Panc1 (cell line): ENCODE results near the gene NCBP1. TPM values are rescaled to one million over a fixed set of nuclear protein-coding genes. Genes with fewer than 3 reads are reported as not detected.
"Not testable (repeated sequence)": the region's sequence is repeated elsewhere in the genome, so short reads cannot be mapped to it uniquely, and the experiment has no call there.

ENCODE experiments used
- ATAC-seq: fragments of 200-7000 bp; cut with Tn5 transposase; 2 replicates; pipeline ENCODE4 v1.9.1; 2020; ENCODE audit warnings: mild to moderate bottlenecking, moderate library complexity
- Bru-seq: library from RNA; stranded (reverse); fragments of 400-500 nt; gene quantifications from one replicate; lab custom pipeline; 2021; lab: Mats Ljungman, UMichigan
- BruChase-seq, 2 experiments: library from RNA; stranded (reverse); fragments of 400-500 nt; gene quantifications; one replicate each; lab custom pipeline; 2021; lab: Mats Ljungman, UMichigan
- BruUV-seq: library from RNA; stranded (reverse); fragments of 400-500 nt; replicated peaks from 2 replicates; lab custom pipeline; 2021; lab: Mats Ljungman, UMichigan
- CTCF ChIA-PET: fragments of 300-600 bp; sonication (Branson Sonifier 250); formaldehyde crosslinking; loops from one replicate; lab custom pipeline; 2022; ENCODE audit warnings: antibody characterized with exemption; lab: Charles Lee
- POLR2A ChIA-PET: fragments of 300-600 bp; sonication (Branson Sonifier 250); formaldehyde crosslinking; loops from one replicate; lab custom pipeline; 2022; ENCODE audit warnings: antibody characterized with exemption; lab: Charles Lee
- DNase-seq: peaks from one replicate; pipeline ENCODE4 v3.0.0-alpha.2; 2010; ENCODE audit warnings: low read depth, low spot score
- H3K27ac ChIP-seq: 2 replicates; pipeline ENCODE4 v1.5.1; 2011; ENCODE audit warnings: mild to moderate bottlenecking, low read length, inconsistent platforms
- H3K27me3 ChIP-seq: fragments of 200-500 bp; sonication (Bioruptor generic); 2 replicates; pipeline ENCODE4 v1.6.0; 2014; ENCODE audit warnings: low read length, inconsistent platforms; ENCODE audit not compliant: control insufficient read depth, insufficient read depth
- H3K36me3 ChIP-seq: fragments of 200-500 bp; sonication (Bioruptor generic); 2 replicates; pipeline ENCODE4 v1.5.1; 2014; ENCODE audit warnings: inconsistent platforms, mild to moderate bottlenecking, low read length, moderate library complexity; ENCODE audit not compliant: control insufficient read depth, insufficient read depth
- H3K4me1 ChIP-seq: 2 replicates; pipeline ENCODE4 v1.5.1; 2011; ENCODE audit warnings: inconsistent platforms, mild to moderate bottlenecking, low read length, moderate library complexity; ENCODE audit not compliant: control insufficient read depth, insufficient read depth
- H3K4me3 ChIP-seq, 2 experiments: 2 replicates each; pipeline ENCODE4 v1.5.1; 2011 to 2012; ENCODE audit warnings: low read depth in 2 of 2, low read length in 2 of 2, mild to moderate bottlenecking in 2 of 2, inconsistent platforms in 1 of 2, moderate library complexity in 1 of 2
- H3K9me3 ChIP-seq: fragments of 200-500 bp; sonication (Bioruptor generic); 2 replicates; pipeline ENCODE4 v1.5.1; 2014; ENCODE audit warnings: low read depth, mild to moderate bottlenecking, inconsistent platforms, low read length, moderate library complexity; ENCODE audit not compliant: control insufficient read depth, insufficient read depth
- POLR2AphosphoS5 ChIP-seq: IDR thresholded peaks from 2 replicates; pipeline ENCODE4 v1.6.1; 2012; ENCODE audit warnings: mild to moderate bottlenecking, low read depth, low read length, moderate library complexity
- SIN3A ChIP-seq: IDR thresholded peaks from 2 replicates; pipeline ENCODE4 v1.6.1; 2012; ENCODE audit warnings: low read depth, mild to moderate bottlenecking, low read length, moderate library complexity, borderline replicate concordance; ENCODE audit not compliant: insufficient read depth
- TCF7L2 ChIP-seq: IDR thresholded peaks from 2 replicates; pipeline ENCODE4 v1.6.1; 2011; ENCODE audit warnings: mild to moderate bottlenecking, low read depth, low read length, inconsistent platforms
- in situ Hi-C: cut with HindIII; loops from 2 replicates; pipeline ENCODE4 v1.10.0; 2016; ENCODE audit warnings: low sequenced_read_pairs, low pct_unique_long_range_greater_than_20kb
- intact Hi-C: fragments of 100-400 bp; cut with micrococcal nuclease; formaldehyde crosslinking; loops from one replicate; pipeline ENCODE4 v1.10.0; 2022; ENCODE audit not compliant: unreplicated experiment
- long read RNA-seq: library from polyadenylated mRNA; unstranded; transcript quantifications from one replicate; pipeline ENCODE4 v2.0.0, GENCODE V29; 2021; ENCODE audit not compliant: unreplicated experiment
- polyA plus RNA-seq: library from polyadenylated mRNA; unstranded; fragments of >200 nt; gene quantifications from one replicate; pipeline ENCODE4 v1.2.1, GENCODE V29; 2012; ENCODE audit warnings: missing spikeins; ENCODE audit not compliant: insufficient read length
- total RNA-seq: library from RNA; stranded (reverse); gene quantifications from one replicate; pipeline ENCODE4 v1.2.1, GENCODE V29; 2021; ENCODE audit not compliant: unreplicated experiment
- TF ChIP-seq, protein P1 (sequence below): fragments of 450-650 bp; IDR thresholded peaks from 2 replicates; pipeline ENCODE4 v1.5.1; 2017; ENCODE audit warnings: mild to moderate bottlenecking
- TF ChIP-seq, protein P2 (sequence below), 2 experiments: IDR thresholded peaks; 2 replicates each; pipeline ENCODE4 v1.6.1; 2011 to 2012; ENCODE audit warnings: low read depth in 2 of 2, control low read depth in 1 of 2, low read length in 1 of 2, mild to moderate bottlenecking in 1 of 2, moderate library complexity in 1 of 2; ENCODE audit not compliant: insufficient read depth in 1 of 2

The NCBP1 gene, protein sequence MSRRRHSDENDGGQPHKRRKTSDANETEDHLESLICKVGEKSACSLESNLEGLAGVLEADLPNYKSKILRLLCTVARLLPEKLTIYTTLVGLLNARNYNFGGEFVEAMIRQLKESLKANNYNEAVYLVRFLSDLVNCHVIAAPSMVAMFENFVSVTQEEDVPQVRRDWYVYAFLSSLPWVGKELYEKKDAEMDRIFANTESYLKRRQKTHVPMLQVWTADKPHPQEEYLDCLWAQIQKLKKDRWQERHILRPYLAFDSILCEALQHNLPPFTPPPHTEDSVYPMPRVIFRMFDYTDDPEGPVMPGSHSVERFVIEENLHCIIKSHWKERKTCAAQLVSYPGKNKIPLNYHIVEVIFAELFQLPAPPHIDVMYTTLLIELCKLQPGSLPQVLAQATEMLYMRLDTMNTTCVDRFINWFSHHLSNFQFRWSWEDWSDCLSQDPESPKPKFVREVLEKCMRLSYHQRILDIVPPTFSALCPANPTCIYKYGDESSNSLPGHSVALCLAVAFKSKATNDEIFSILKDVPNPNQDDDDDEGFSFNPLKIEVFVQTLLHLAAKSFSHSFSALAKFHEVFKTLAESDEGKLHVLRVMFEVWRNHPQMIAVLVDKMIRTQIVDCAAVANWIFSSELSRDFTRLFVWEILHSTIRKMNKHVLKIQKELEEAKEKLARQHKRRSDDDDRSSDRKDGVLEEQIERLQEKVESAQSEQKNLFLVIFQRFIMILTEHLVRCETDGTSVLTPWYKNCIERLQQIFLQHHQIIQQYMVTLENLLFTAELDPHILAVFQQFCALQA
- total RNA-seq, result 30.1 TPM
- polyA plus RNA-seq, result 21.2 TPM
- percentile 86 among the genes with signal in this experiment for Bru-seq, nascent RNA
- BruChase-seq, experiment 1, labeled RNA remaining after a 2-hour chase, result percentile 76 among the genes with signal in this experiment
- BruChase-seq, experiment 2, labeled RNA remaining after a 6-hour chase, result percentile 79 among the genes with signal in this experiment
- long read RNA-seq, full-length matches to known transcripts, result 109 of 130 reads
- long read RNA-seq, partial matches to known transcripts, result 6 of 130 reads
- long read RNA-seq, other reads (novel, unspliced or antisense), result 15 of 130 reads

DNA sequence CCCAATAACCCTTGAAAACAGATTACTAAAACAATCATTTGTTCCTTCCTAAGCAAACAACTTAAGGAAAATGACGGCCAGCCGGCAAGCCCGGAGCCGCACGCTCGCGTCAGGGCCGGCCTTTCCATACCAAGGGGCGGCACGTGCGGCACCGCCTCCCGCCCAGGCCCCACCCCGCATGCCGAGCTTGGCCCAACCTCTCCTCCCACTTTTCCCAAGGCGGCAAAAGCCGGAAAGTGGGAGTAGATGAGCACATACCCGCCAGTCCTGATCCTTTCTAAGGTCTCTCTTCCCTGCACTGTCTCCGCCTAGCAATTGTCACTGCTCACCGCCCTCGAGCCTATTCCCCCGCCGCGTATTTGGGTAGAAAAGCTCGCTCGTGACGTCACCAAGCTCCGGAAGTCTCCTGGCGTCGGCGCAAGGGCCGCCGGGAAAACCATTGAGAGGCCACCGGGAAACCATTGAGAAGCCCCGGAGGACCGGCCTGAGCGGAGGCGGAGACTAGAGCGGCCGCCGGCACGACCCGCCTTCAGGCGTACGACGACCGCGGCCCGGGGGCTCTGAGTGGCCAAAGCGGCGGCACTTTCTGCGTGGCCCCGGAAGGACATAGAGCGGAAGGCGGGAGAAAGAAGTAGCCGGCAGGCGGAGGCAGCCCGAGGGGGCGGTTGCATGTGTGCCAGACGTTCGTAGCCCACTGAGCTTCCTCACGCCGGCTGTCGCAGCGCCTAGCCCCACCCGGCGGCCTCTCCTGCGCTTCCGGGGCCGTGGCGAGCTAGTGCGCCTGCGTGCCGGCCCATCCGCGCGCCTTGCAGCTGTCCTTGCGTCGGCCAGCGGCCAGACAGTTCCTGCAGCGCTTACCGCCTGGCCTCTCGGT is at the start of gene NCBP1, which contains the start of gene TSTD2:
Gene NCBP1 (plus strand): TSS at position 837 of the 874 bp plus-strand sequence. CDS start 61 bp downstream, outside the sequence.
Gene TSTD2 (minus strand): TSS at position 384 of the 874 bp plus-strand sequence. CDS start 5,806 bp downstream, outside the sequence.
- DNase-seq, result peak; percentile 79
- ATAC-seq, result peak; percentile 95
- in situ Hi-C loops, result no loop called here
- H3K9me3 ChIP-seq, result no peaks in the 10 kb centered on the region
- peaks cover 3% of the 10 kb centered on the region for H3K36me3 ChIP-seq
- TF ChIP-seq TCF7L2 (no peak; the same call in 1 of the 2 replicates), POLR2AphosphoS5 (peak; percentile 19; the same call in 1 of the 2 replicates), SIN3A (peak; percentile 71; the same call in 1 of the 2 replicates)
- TF ChIP-seq, protein P1, sequence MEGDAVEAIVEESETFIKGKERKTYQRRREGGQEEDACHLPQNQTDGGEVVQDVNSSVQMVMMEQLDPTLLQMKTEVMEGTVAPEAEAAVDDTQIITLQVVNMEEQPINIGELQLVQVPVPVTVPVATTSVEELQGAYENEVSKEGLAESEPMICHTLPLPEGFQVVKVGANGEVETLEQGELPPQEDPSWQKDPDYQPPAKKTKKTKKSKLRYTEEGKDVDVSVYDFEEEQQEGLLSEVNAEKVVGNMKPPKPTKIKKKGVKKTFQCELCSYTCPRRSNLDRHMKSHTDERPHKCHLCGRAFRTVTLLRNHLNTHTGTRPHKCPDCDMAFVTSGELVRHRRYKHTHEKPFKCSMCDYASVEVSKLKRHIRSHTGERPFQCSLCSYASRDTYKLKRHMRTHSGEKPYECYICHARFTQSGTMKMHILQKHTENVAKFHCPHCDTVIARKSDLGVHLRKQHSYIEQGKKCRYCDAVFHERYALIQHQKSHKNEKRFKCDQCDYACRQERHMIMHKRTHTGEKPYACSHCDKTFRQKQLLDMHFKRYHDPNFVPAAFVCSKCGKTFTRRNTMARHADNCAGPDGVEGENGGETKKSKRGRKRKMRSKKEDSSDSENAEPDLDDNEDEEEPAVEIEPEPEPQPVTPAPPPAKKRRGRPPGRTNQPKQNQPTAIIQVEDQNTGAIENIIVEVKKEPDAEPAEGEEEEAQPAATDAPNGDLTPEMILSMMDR, result no peak
- TF ChIP-seq, protein P2, sequence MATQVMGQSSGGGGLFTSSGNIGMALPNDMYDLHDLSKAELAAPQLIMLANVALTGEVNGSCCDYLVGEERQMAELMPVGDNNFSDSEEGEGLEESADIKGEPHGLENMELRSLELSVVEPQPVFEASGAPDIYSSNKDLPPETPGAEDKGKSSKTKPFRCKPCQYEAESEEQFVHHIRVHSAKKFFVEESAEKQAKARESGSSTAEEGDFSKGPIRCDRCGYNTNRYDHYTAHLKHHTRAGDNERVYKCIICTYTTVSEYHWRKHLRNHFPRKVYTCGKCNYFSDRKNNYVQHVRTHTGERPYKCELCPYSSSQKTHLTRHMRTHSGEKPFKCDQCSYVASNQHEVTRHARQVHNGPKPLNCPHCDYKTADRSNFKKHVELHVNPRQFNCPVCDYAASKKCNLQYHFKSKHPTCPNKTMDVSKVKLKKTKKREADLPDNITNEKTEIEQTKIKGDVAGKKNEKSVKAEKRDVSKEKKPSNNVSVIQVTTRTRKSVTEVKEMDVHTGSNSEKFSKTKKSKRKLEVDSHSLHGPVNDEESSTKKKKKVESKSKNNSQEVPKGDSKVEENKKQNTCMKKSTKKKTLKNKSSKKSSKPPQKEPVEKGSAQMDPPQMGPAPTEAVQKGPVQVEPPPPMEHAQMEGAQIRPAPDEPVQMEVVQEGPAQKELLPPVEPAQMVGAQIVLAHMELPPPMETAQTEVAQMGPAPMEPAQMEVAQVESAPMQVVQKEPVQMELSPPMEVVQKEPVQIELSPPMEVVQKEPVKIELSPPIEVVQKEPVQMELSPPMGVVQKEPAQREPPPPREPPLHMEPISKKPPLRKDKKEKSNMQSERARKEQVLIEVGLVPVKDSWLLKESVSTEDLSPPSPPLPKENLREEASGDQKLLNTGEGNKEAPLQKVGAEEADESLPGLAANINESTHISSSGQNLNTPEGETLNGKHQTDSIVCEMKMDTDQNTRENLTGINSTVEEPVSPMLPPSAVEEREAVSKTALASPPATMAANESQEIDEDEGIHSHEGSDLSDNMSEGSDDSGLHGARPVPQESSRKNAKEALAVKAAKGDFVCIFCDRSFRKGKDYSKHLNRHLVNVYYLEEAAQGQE (IDR thresholded peaks at IDR 0.05; ENCODE audit: insufficient read depth in 1 of 2, low read depth in 2 of 2, low read length in 1 of 2), result no peak
- peaks cover 24% of the 10 kb centered on the region for H3K4me1 ChIP-seq
- no peaks in the 10 kb centered on the region for H3K27me3 ChIP-seq
- ChIA-PET CTCF (interaction anchor here (0.6 to 0.7 kb wide), 3 partner anchors 23 to 266 kb away, joined by 6 to 8 read pairs (median 6); no protein-coding TSS in a partner anchor), POLR2A (interaction anchor here (0.6 to 1.2 kb wide), 4 partner anchors 54 to 912 kb away, joined by 3 to 4 read pairs (median 3); no protein-coding TSS in a partner anchor)
- no TSS peak for BruUV-seq
- intact Hi-C loops, result no loop called here
- H3K4me3 ChIP-seq, result peak within 1 kb of the TSS; percentile 87 to 96
- H3K27ac ChIP-seq, result peak within 1 kb of the TSS; percentile 95

DNA sequence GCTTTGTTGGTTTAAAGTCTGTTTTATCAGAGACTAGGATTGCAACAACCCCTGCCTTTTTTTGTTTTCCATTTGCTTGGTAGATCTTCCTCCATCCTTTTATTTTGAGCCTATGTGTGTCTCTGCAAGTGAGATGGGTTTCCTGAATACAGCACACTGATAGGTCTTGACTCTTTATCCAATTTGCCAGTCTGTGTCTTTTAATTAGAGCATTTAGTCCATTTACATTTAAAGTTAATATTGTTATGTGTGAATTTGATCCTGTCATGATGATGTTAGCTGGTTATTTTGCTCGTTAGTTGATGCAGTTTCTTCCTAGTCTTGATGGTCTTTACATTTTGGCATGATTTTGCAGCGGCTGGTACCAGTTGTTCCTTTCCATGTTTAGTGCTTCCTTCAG is 48.8 kb upstream of the NCBP1 start:
- in situ Hi-C loops, H3K27ac ChIP-seq, BruUV-seq, intact Hi-C loops, POLR2A ChIA-PET, CTCF ChIA-PET, ATAC-seq, DNase-seq, H3K4me3 ChIP-seq, H3K36me3 ChIP-seq, H3K27me3 ChIP-seq, H3K9me3 ChIP-seq, H3K4me1 ChIP-seq: not testable (repeated sequence)

DNA sequence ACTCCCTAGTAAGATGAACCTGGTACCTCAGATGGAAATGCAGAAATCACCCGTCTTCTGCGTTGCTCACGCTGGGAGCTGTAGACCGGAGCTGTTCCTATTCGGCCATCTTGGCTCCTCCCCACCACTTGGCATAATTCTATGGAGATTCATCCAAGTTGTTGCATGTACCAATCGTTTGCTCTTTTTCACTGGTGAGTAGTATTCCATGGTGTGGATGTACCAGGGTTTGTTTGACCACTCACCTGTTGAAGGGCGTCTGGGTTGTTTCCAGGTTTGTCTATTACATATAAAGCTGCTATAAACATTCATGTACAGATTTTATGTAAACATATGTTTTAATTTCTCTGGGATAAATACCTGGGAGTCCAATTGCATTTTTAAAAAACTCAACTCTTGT is 46.7 kb upstream of the NCBP1 start:
- H3K27me3 ChIP-seq, H3K4me3 ChIP-seq, BruUV-seq, H3K4me1 ChIP-seq, CTCF ChIA-PET, POLR2A ChIA-PET, H3K9me3 ChIP-seq, DNase-seq, intact Hi-C loops, ATAC-seq, H3K27ac ChIP-seq, in situ Hi-C loops, H3K36me3 ChIP-seq: not testable (repeated sequence)
